ENCODE results near the gene ACOX3.

The ACOX3 gene

GRCh38 chr4:8332038-8332857, 108.3 kb downstream of the ACOX3 start:
- no peak for DNase-seq

GRCh38 chr4:8331575-8331955, 109.0 kb downstream of the ACOX3 start:
- no peak for DNase-seq

- DNase-seq = no peak
Observed at GRCh38 chr4:8330821-8331574, 109.5 kb downstream of the ACOX3 start.

- no peak for DNase-seq
Observed at GRCh38 chr4:8329859-8330761, 110.4 kb downstream of the ACOX3 start.

- DNase-seq = no peak
Observed at GRCh38 chr4:8329560-8329858, 111.0 kb downstream of the ACOX3 start.

GRCh38 chr4:8328866-8329559, 111.5 kb downstream of the ACOX3 start:
- DNase-seq = no peak

GRCh38 chr4:8328456-8328855, 112.1 kb downstream of the ACOX3 start:
- no peak for DNase-seq

- no peak for DNase-seq
Observed at GRCh38 chr4:8326206-8326605, 114.3 kb downstream of the ACOX3 start.

GRCh38 chr4:8325291-8325973, 115.1 kb downstream of the ACOX3 start:
- DNase-seq = no peak

GRCh38 chr4:8324640-8325239, 115.8 kb downstream of the ACOX3 start:
- DNase-seq = no peak

- no peak for DNase-seq
Observed at GRCh38 chr4:8323947-8324555, 116.5 kb downstream of the ACOX3 start.

GRCh38 chr4:8322794-8323704, 117.5 kb downstream of the ACOX3 start:
- DNase-seq = no peak

GRCh38 chr4:8321771-8322170, 118.8 kb downstream of the ACOX3 start:
- no peak for DNase-seq

- no peak for DNase-seq
Observed at GRCh38 chr4:8321220-8321619, 119.3 kb downstream of the ACOX3 start.

- DNase-seq = no peak
Observed at GRCh38 chr4:8320386-8320750, 120.2 kb downstream of the ACOX3 start.

GRCh38 chr4:8319731-8320385, 120.7 kb downstream of the ACOX3 start:
- DNase-seq = no peak

GRCh38 chr4:8319061-8319460, 121.5 kb downstream of the ACOX3 start:
- no peak for DNase-seq

- no peak for DNase-seq
Observed at GRCh38 chr4:8318509-8318908, 122.0 kb downstream of the ACOX3 start.

GRCh38 chr4:8317474-8317873, 123.0 kb downstream of the ACOX3 start:
- DNase-seq = no peak

GRCh38 chr4:8316911-8317351, 123.6 kb downstream of the ACOX3 start:
- no peak for DNase-seq

Data from NCI-H345 (cell line).